ENCODE measurements around the gene BNIP5.

Gene BNIP5, protein sequence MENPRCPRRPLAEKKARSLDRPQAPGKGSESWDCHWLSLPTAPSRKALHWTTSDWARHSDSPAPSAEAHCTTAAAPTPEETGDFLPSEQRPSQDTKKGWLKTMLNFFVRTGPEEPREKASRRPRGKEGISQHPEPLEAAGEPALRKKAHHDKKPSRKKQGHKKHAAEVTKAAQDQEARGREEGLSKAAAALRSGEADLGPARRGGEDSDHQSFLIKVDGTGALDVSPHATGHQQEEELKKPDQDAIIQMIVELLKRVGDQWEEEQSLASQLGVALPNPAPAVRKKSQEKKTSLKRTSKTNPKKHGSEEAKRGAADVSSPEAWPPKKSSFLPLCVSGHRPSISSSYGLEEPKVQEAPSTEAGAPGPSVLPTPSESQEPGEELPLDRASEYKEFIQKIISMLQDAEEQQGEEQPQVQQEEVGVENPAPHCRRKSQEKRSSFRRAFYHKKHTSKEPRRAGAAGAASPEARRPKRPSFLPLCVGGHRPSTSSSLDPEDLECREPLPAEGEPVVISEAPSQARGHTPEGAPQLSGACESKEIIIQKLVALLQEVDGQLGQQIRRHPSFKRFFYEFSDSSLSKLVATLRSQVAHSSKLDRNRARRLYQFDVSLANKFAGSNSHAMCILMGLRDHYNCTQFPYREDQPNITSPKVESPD

DNA sequence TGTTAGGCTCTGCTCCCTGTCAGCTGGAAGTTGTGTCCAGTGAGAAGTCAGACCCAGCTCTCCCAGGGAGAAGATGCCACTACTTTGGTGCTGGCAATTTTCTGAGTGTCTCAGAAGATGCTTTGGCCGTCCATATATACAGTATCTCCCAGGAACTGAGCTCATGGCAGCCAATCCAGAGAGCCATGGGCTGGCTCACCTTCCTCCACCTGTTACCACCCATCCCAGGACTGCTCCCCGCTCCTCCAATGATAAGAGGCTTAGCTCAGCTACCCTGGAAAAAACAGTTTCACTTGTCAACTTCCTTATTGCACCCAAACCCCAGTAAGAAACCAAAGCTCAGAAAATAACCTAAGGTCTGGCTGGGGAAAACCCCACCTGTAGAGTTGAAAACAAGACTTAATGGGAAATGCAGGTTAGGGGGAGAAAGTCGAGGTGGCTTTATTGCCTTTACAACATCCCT is at the start of gene BNIP5:
Gene BNIP5 (minus strand): TSS at position 110 of the 463 bp plus-strand sequence. CDS start 6,198 bp downstream, outside the sequence.
- TF ChIP-seq POLR2A (IDR thresholded peaks at IDR 0.05; ENCODE audit: low read depth, low read length), result no peak
- no peak for DNase-seq (ENCODE audit: insufficient read length, low spot score)
- FAIRE-seq, result no peak

DNA sequence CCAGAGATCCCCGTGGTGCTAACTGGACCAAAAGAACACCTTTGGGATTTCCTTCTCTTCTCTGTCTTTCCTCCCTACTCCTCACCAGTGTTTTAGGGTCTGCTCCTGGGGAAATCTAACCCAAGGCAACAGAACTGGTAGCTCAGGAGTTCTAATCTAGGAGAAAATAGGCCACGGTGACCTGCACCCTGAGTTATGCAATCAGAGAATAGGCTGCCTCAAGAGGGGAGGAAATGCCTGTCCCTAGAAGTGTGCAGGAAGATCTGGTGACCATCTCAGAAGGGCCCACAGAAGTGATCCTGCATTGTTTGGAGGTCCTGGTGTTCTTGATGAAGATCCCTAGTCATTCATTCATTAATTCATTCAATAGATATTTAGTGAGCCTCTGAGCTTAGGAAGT is 47.4 kb upstream of the BNIP5 start:
- DNase-seq (ENCODE audit: insufficient read length, low spot score) (no peak), FAIRE-seq (no peak)
- TF ChIP-seq POLR2A (IDR thresholded peaks at IDR 0.05; ENCODE audit: low read depth, low read length), result no peak

DNA sequence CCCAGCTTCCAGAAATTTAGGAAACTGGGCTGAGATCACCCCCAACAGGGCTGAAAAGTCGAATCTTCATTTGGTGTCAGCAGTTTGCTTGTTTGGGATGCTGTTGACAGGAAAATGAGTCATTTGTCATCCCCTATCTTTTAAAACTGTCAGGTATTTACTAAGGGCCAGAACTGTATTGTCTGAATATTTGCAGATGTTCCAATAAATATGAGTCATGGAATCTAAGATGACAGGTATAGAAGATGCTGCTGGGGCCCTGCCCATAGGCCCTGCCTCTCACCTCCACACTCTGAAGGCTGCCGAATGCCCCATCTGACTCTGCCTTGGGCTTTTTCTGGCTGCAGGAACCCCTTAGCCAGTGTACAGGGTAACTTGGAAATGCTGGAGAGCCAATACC is 46.9 kb upstream of the BNIP5 start:
- FAIRE-seq, result no peak
- TF ChIP-seq POLR2A (IDR thresholded peaks at IDR 0.05; ENCODE audit: low read depth, low read length), result no peak
- no peak for DNase-seq (ENCODE audit: insufficient read length, low spot score)

DNA sequence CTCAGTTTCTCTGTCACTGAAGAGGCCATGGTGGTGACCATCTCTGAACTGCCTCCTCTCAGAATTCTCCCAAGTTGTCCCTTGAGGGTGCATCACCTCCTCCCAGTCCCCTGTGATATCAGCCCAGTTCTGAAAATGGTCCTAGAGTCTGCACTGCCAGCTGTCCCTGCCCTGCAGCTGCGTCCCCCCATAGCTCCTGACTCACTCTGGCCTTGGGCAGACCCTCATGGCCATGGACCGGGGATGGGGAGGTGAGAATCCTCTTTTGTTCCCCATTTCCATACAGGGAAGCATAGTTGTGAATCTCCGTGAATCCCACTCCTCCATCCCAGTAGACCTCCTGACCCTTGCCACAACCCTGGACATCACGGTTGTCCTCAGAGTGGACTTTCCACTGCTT is 46.3 kb upstream of the BNIP5 start:
- no peak for TF ChIP-seq POLR2A (IDR thresholded peaks at IDR 0.05; ENCODE audit: low read depth, low read length)
- FAIRE-seq, result no peak
- no peak for DNase-seq (ENCODE audit: insufficient read length, low spot score)

DNA sequence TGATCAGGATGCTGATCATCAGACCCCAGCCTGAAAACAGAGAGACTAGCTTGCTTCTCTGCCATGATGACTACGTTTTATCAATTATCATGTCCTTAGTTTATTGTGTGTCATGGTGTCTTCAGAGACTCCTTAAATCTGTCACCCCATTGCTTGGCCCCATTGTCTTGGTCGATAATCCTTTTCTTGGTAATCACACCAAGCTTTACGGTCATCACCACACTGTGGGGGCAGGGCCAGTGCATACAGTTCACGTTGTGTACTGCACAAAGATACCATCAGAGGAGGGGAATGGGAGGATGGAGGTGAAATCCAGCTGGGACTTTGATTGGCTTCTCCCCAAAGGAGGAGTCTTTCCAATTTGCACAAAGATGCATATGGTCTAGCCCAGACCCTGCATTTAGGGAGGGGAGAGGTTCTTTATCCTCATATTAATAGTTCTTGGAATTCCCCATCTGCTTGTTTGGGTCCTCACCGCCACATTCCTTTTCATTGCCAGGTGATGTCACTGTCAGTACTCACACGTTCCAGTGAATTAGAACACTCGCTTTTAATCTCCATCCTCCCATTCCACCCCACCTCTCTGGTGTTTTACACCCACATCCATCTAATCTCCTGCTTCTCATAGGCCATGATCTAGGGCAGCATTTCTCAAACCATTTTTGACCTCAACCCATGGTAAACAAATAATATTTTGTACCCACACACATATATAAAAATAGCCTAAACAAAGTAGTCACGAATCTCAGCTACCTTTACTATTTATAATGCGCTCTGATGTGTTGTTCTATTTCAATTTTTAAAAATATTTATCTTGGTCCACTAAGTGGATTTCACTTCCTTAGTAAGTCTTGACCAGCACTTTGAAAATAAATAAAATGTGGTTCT is 45.1 kb upstream of the BNIP5 start:
- FAIRE-seq (no peak), DNase-seq (ENCODE audit: insufficient read length, low spot score) (no peak)
- no peak for TF ChIP-seq POLR2A (IDR thresholded peaks at IDR 0.05; ENCODE audit: low read depth, low read length)

DNA sequence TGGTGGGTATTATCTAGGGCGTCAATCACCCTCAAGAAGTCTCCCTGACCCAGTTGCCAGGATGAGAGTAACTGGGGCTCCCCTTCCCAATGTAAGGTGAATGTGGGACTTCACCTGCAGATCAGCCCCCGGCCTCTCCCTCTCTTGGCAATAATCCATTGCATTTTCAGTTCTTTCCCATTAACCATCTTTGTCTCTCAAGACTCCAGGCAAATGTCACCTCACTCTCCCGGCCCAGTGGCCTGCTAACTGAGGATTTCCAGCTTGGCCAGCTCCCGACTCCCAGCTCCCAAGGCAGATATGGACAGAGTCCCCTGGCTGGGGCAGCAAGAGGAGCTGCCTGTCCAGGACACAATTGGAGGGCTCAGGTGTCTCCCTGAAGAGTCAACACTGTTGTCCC is 43.5 kb upstream of the BNIP5 start:
- no peak for FAIRE-seq
- TF ChIP-seq POLR2A (IDR thresholded peaks at IDR 0.05; ENCODE audit: low read depth, low read length), result no peak
- DNase-seq (ENCODE audit: insufficient read length, low spot score), result no peak

DNA sequence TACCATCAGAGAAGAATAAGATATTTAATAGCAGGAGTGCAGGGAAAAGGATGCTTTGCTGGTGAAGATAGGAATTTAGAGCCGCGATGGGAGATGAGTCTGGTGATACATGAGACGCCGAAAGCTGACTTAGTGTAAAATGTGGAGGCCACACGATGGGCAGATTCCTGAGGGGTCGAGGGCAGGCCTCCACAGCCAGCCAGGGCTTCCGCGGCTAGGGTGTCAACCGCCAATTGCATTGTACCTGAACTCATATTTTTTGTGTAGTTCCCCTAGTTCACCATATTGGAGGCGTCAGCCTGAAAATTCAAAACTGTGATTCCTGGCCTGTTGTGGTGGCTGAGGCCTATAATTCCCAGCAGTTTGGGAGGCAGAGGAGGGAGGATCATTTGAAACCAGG is 42.2 kb upstream of the BNIP5 start:
- no peak for DNase-seq (ENCODE audit: insufficient read length, low spot score)
- no peak for TF ChIP-seq POLR2A (IDR thresholded peaks at IDR 0.05; ENCODE audit: low read depth, low read length)
- no peak for FAIRE-seq

DNA sequence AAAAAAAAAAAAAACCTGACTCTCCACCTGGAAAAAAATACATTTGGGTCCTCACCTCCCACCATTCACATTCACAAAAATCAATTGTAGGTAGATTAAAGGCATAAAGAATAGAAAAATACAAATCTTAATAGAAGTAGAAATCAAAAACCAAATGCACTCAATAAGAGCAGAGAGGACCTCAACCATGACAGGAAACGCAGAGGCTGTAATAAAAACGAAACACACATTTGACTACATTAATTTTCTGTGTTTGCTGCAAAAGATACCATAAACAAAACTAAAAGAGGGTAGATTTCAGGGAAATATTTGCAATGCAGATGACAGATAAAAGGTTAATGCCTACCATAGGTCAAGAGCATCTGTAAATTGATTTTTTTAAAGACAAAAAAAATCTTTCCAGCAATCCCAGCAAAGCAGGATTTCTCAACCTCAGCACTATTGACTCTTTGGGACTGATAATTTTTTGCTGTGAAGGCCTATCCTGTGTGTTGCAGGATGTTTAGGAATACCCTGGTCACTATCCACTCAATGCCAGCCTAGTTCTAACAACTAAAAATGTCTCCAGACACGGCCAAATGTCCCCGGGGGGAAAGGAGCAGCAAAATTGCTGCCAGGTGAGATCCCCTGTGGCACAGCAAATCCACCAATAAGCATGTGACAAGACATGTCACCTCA is 41.7 kb upstream of the BNIP5 start:
- no peak for DNase-seq (ENCODE audit: insufficient read length, low spot score)
- TF ChIP-seq POLR2A (IDR thresholded peaks at IDR 0.05; ENCODE audit: low read depth, low read length), result no peak
- FAIRE-seq, result no peak

DNA sequence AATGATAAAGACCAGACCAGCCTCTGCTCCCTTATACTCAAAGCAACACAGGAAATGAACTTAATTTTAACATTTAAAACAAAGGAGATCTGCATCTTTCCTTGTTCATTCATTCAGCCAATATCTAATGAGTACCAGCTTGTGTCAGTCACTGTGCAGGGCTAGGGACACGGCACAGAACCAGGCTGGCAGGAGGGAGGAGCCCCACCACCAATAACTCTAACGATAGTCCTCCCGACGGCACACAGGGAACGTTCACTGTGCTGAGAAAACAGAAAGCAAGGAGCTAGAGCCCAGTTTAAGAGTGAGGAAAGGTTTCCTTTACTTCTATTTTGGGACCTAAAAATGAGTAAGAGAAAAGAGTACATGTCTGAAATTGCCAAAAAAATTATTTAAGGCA is 40.9 kb upstream of the BNIP5 start:
- FAIRE-seq (no peak), DNase-seq (ENCODE audit: insufficient read length, low spot score) (no peak)
- TF ChIP-seq POLR2A (IDR thresholded peaks at IDR 0.05; ENCODE audit: low read depth, low read length), result no peak

DNA sequence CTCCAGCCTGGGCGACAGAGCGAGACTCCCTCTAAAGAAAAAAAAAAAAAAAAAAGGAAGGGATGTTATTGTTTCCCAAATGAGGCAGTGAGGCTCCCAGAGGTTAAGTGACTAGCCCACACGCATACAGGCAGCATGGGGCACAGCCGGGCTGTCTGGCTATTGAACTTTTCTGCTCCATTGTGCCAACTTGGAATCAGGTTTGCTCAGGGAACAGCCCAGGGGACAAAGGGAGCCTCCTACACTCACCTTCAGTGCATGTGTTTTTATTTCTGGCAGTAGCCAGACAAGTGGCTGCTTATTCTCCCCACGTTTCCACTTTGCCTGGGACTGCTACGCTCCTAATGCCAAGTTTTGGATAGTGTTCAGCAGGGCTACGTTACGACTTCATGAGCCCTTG is 40.1 kb upstream of the BNIP5 start:
- TF ChIP-seq POLR2A (IDR thresholded peaks at IDR 0.05; ENCODE audit: low read depth, low read length), result no peak
- DNase-seq (ENCODE audit: insufficient read length, low spot score), result no peak
- no peak for FAIRE-seq

DNA sequence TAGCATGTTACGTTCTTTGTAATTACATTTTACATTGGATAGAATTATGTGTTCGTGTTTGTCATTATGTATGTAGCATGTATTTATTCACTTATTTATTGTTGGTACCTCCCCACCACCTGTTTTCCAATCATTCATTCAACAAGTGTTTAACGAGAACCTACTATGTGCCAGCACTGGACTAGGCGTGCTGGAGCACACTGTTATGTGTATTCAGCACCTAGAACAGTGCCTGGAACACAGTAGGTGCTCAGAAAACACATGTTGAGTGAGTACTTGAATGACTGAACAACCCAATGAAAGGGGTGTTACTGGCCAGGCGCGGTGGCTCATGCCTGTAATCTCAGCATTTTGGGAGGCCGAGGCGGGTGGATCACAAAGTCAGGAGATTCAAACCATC is 39.5 kb upstream of the BNIP5 start:
- no peak for FAIRE-seq
- no peak for DNase-seq (ENCODE audit: insufficient read length, low spot score)
- TF ChIP-seq POLR2A (IDR thresholded peaks at IDR 0.05; ENCODE audit: low read depth, low read length), result no peak

DNA sequence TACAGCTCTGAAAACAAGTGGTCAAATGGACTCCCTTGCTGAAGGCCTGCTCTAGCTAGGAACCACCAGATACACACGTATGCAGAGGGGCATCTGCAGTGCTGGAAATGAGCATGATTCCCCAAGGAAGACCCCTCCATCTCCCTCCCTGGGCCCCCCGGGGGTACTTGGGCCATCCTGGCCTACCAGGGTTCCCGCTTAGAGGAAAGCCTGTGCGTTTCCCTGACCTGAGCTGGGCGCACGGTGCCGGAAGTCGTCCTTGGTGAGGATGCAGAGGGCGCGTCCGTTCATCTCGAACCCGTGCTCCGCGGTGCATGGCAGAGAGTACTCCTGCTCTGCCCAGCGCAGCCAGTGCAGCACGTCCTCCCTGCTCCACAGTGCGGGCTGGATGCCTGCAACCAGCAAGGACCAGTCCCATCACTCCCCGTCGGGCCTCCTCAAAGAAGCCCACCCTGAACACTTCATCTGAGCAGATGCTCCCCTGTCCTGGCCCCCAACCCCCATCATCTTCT is 39.0 kb upstream of the BNIP5 start:
- no peak for DNase-seq (ENCODE audit: insufficient read length, low spot score)
- no peak for TF ChIP-seq POLR2A (IDR thresholded peaks at IDR 0.05; ENCODE audit: low read depth, low read length)
- no peak for FAIRE-seq

DNA sequence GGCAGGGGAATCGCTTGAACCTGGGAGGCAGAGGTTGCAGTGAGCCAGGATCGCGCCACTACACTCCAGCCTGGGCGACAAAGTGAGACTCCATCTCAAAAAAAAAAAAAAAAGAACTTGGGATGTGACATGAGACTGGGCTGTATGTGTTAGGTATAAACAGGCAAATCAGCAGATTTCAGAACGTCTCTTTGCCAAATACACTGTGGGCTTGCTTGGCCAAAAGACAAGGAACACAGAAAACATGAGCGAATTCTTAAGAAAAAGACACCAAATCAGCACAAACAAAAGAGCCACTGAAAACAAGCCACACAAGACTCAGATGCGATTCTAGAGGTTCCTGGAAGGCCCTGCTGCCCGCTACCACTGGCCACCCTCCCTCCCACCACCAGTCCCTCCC is 38.3 kb upstream of the BNIP5 start:
- no peak for FAIRE-seq

More for the DNA sequence above, 38.3 kb upstream of the BNIP5 start:
- no peak for TF ChIP-seq POLR2A (IDR thresholded peaks at IDR 0.05; ENCODE audit: low read depth, low read length)
- no peak for DNase-seq (ENCODE audit: insufficient read length, low spot score)
